ENCODE data around the gene SUCLG2. TPM values are rescaled to one million over a fixed set of nuclear protein-coding genes. Genes with fewer than 3 reads are reported as not detected.

Gene SUCLG2
- total and polyA plus RNA-seq, 2 of the 4 experiments (the other 2 are of a cell fraction), result 26.8 to 34.6 TPM

- H2AK9ac ChIP-seq (replicated peaks; ENCODE audit: low read depth, low read length, poor library complexity), result no peak overlapping the region
- no peaks in the 10 kb centered on the region; the same call in 1 of the 2 replicates for H3K9me1 ChIP-seq (ENCODE audit: insufficient read depth, low read length)
- no CpG with 5 or more reads among the region's 2 CpGs for WGBS, 2 experiments (ENCODE audit: extremely low coverage in 2 of 2, insufficient read length in 1 of 2)
- no peak overlapping the region for H3K14ac ChIP-seq (replicated peaks; ENCODE audit: low read depth, low read length)
- no TSS peak for BruUV-seq (replicated peaks)
- no peak overlapping the region for H4K5ac ChIP-seq (ENCODE audit: low read depth, low read length)
- H2AFZ ChIP-seq (replicated peaks; ENCODE audit: low read length, poor library complexity), result no peak overlapping the region
- DNase-seq (no peak), ATAC-seq (ENCODE audit: low read depth) (no peak)
- H3K9ac ChIP-seq (ENCODE audit: low read depth, low read length), result no peak overlapping the region
- intact Hi-C loops (cut with micrococcal nuclease) (no loop called here), in situ Hi-C loops (cut with MboI; ENCODE audit: low sequenced_read_pairs) (no loop called here), dilution Hi-C loops (cut with HindIII; ENCODE audit: low sequenced_read_pairs, unreplicated experiment) (no loop called here)
- H4K91ac ChIP-seq (ENCODE audit: insufficient read depth, low read depth, low read length), result no peak overlapping the region
- H3K18ac ChIP-seq (ENCODE audit: low read depth, low read length), result no peak overlapping the region
- no peak overlapping the region for H3K4me2 ChIP-seq (ENCODE audit: low read depth, low read length)
- H3K9me3 ChIP-seq (ENCODE audit: control insufficient read depth, insufficient read depth, low read length), result no peaks in the 10 kb centered on the region
- no peak overlapping the region for H2BK20ac ChIP-seq (ENCODE audit: low read depth, low read length)
- H3K79me1 ChIP-seq (ENCODE audit: low read depth in 1 of 2, low read length in 2 of 2), result peaks cover 0 to 7% of the 10 kb centered on the region in 2 experiments; a peak in 2 of 4 replicates
- no peak overlapping the region for H2BK120ac ChIP-seq (ENCODE audit: low read depth, low read length)
- H3K4me1 ChIP-seq (ENCODE audit: control insufficient read depth, insufficient read depth, low read length), result no peaks in the 10 kb centered on the region
- no peak overlapping the region for H4K8ac ChIP-seq (ENCODE audit: low read depth in 2 of 2, low read length in 2 of 2)
- H3K23ac ChIP-seq (ENCODE audit: low read depth, low read length), result no peak overlapping the region
- H3K4me3 ChIP-seq (ENCODE audit: insufficient read depth, low read depth, low read length), result no peak overlapping the region
- H3K4ac ChIP-seq (ENCODE audit: low read depth, low read length), result no peak overlapping the region
- no peak overlapping the region for H2BK5ac ChIP-seq (ENCODE audit: low read depth, low read length, poor library complexity, severe bottlenecking)
- no peak overlapping the region for H2AK5ac ChIP-seq (ENCODE audit: low read depth, low read length)
- H4K20me1 ChIP-seq (ENCODE audit: insufficient read depth, low read length), result no peaks in the 10 kb centered on the region
- no peak overlapping the region for H2BK15ac ChIP-seq (ENCODE audit: low read depth, low read length)
- peaks cover 13% of the 10 kb centered on the region for H3K36me3 ChIP-seq (ENCODE audit: control insufficient read depth, insufficient read depth, low read length)
- TF ChIP-seq CEBPB (IDR thresholded peaks at IDR 0.05; ENCODE audit: low read depth, low read length) (no peak), RCOR1 (IDR thresholded peaks at IDR 0.05; ENCODE audit: insufficient replicate concordance, low read length) (no peak), CHD1 (IDR thresholded peaks at IDR 0.05; ENCODE audit: low read depth, low read length) (no peak), BHLHE40 (IDR thresholded peaks at IDR 0.05; ENCODE audit: low read depth, low read length) (no peak), MXI1 (IDR thresholded peaks at IDR 0.05; ENCODE audit: borderline replicate concordance, low read depth, low read length) (no peak), MAZ (IDR thresholded peaks at IDR 0.05; ENCODE audit: borderline replicate concordance, low read depth, low read length) (no peak), RFX5 (IDR thresholded peaks at IDR 0.05; ENCODE audit: low read depth, low read length) (no peak), POLR2A (IDR thresholded peaks at IDR 0.05; ENCODE audit: low read depth, low read length) (no peak), CTCF (conservative IDR thresholded peaks at IDR 0.05; ENCODE audit: low read depth, low read length) (no peak), FOS (IDR thresholded peaks at IDR 0.05; ENCODE audit: low read depth, low read length) (no peak)
- ChIA-PET POLR2A (ENCODE audit: unreplicated experiment) (no interaction called here), CTCF (interaction anchor here (0.6 kb wide), 1 partner anchor 536 kb away, joined by 6 read pairs; no protein-coding TSS in a partner anchor)
- H3K27me3 ChIP-seq (ENCODE audit: control insufficient read depth, insufficient read depth, low read length), result no peaks in the 10 kb centered on the region
- H3K56ac ChIP-seq (ENCODE audit: extremely low read depth, insufficient read depth, low read length), result no peak overlapping the region
- no peak overlapping the region for H3K27ac ChIP-seq (ENCODE audit: insufficient read depth, low read length)
Measured at GRCh38 chr3:67516496-67516895, 137.9 kb downstream of the SUCLG2 start.

Measured in IMR-90 (cell line).